ENCODE data around the gene SYT10.
A peak's percentile ranks its signal among the peaks of the same experiment; 100 is the strongest.
"Not testable (repeated sequence)": the region's sequence is repeated elsewhere in the genome, so short reads cannot be mapped to it uniquely, and the experiment has no call there.

The SYT10 gene

GRCh38 chr12:33432992-33433391 is 6.6 kb downstream of the SYT10 start:
- TF ChIP-seq CTCF (IDR thresholded peaks at IDR 0.05; ENCODE audit: insufficient read depth, low read depth, low read length, missing control alignments), result no peak
- no peak for DNase-seq (ENCODE audit: low read depth)
- H3K4me3 ChIP-seq (ENCODE audit: low read depth, low read length), result no peak overlapping the region

- TF ChIP-seq CTCF (IDR thresholded peaks at IDR 0.05; ENCODE audit: insufficient read depth, low read depth, low read length, missing control alignments), result no peak
- no peak overlapping the region for H3K4me3 ChIP-seq (ENCODE audit: low read depth, low read length)
- DNase-seq (ENCODE audit: low read depth), result no peak
These were observed 8.0 kb downstream of the SYT10 start for GRCh38 chr12:33431648-33432047.

GRCh38 chr12:33429468-33429867 is 10.2 kb downstream of the SYT10 start:
- no peak for TF ChIP-seq CTCF (IDR thresholded peaks at IDR 0.05; ENCODE audit: insufficient read depth, low read depth, low read length, missing control alignments)
- DNase-seq (ENCODE audit: low read depth), result no peak

GRCh38 chr12:33427071-33427470 is 12.5 kb downstream of the SYT10 start:
- H3K4me3 ChIP-seq (ENCODE audit: low read depth, low read length), result no peak overlapping the region
- TF ChIP-seq CTCF (IDR thresholded peaks at IDR 0.05; ENCODE audit: insufficient read depth, low read depth, low read length, missing control alignments), result peak; percentile 22
- DNase-seq (ENCODE audit: low read depth), result peak; percentile 42

More at GRCh38 chr12:33429468-33429867, 10.2 kb downstream of the SYT10 start:
- no peak overlapping the region for H3K4me3 ChIP-seq (ENCODE audit: low read depth, low read length)

GRCh38 chr12:33423706-33424105 is 15.9 kb downstream of the SYT10 start:
- H3K4me3 ChIP-seq (ENCODE audit: low read depth, low read length), result no peak overlapping the region
- TF ChIP-seq CTCF (IDR thresholded peaks at IDR 0.05; ENCODE audit: insufficient read depth, low read depth, low read length, missing control alignments), result no peak
- DNase-seq (ENCODE audit: low read depth), result no peak

- not testable (repeated sequence) for H3K4me3 ChIP-seq (ENCODE audit: low read depth, low read length); DNase-seq (ENCODE audit: low read depth)
These were observed 27.2 kb downstream of the SYT10 start for GRCh38 chr12:33412410-33412809.

- DNase-seq (ENCODE audit: low read depth), result no peak
- H3K4me3 ChIP-seq (ENCODE audit: low read depth, low read length), result no peak overlapping the region
- no peak for TF ChIP-seq CTCF (IDR thresholded peaks at IDR 0.05; ENCODE audit: insufficient read depth, low read depth, low read length, missing control alignments)
These were observed 56.1 kb downstream of the SYT10 start for GRCh38 chr12:33383503-33383902.

Measured in GM12865 (cell line).